ENCODE measurements around the gene SLC25A51.

DNA sequence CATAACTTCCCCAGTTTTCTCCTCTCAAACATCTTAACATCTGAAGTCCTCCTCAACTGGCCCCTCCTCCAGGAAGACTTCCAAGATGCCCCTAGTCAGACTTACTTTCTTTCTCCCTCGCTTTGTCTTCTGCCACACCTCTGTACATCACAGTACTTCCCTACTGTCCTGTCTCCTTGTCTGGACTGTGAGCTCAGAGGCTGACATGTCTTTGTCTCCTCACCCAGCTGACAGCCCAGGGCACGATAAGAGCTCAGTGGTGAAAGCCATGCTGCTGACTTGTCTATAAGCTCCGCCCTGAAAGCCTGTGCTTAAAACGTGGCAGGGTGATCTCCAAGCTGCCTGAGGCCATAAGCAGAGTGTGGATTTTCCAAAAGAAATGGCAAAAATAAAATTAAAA is 33.0 kb upstream of the SLC25A51 start:
- TF ChIP-seq, protein P1, sequence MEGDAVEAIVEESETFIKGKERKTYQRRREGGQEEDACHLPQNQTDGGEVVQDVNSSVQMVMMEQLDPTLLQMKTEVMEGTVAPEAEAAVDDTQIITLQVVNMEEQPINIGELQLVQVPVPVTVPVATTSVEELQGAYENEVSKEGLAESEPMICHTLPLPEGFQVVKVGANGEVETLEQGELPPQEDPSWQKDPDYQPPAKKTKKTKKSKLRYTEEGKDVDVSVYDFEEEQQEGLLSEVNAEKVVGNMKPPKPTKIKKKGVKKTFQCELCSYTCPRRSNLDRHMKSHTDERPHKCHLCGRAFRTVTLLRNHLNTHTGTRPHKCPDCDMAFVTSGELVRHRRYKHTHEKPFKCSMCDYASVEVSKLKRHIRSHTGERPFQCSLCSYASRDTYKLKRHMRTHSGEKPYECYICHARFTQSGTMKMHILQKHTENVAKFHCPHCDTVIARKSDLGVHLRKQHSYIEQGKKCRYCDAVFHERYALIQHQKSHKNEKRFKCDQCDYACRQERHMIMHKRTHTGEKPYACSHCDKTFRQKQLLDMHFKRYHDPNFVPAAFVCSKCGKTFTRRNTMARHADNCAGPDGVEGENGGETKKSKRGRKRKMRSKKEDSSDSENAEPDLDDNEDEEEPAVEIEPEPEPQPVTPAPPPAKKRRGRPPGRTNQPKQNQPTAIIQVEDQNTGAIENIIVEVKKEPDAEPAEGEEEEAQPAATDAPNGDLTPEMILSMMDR (IDR thresholded peaks at IDR 0.05): no peak
- TF ChIP-seq POLR2AphosphoS5 (IDR thresholded peaks at IDR 0.05; ENCODE audit: low read depth, low read length): no peak
- no peak for TF ChIP-seq TCF7L2 (IDR thresholded peaks at IDR 0.05; ENCODE audit: low read depth, low read length)
